Hindlimb muscle (tissue), 1 donor: ENCODE results near the gene SUPT3H. TPM values are rescaled to one million over a fixed set of nuclear protein-coding genes. Genes with fewer than 3 reads are reported as not detected.
"Not testable (repeated sequence)": the region's sequence is repeated elsewhere in the genome, so short reads cannot be mapped to it uniquely, and the experiment has no call there.

Experiments used
- DNase-seq: peaks from one replicate; pipeline ENCODE4 v3.0.0-alpha.2; 2013
- polyA plus RNA-seq: library from polyadenylated mRNA; unstranded; fragments of 120-200 nt; gene quantifications from one replicate; pipeline ENCODE4 v1.2.1, GENCODE V29; 2013; ENCODE audit not compliant: insufficient read length

Gene SUPT3H
- polyA plus RNA-seq, 1 donor, result 11.3 TPM

DNA sequence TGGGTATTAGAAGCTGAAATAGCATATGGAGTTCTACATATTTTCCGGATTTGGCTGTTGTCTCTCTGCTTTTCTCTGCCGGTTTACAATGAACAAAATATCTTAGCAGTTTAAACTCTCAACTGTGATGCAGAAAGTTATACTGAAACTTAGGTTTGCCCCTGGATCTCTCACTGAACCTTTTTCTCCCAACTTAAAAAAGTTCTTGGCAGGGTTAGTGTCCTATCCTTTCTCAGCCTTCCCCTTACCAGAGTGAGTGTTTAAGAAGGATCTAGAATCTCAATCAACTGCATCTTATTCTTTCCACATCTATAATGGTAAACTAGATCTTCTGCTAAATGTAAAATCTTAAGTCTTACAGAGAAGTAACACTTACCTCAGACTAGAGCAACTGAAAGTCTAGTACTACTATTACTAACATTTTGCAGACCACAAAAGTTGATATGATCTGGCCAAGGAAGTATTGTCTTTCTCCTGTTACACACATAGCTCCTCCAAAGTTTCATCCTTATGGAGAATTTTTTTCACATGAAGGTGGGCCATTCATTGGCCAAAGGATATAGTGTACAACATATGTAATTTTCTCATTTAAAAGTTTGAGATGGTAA is 441.9 kb downstream of the SUPT3H start:
- DNase-seq, result no peak

DNA sequence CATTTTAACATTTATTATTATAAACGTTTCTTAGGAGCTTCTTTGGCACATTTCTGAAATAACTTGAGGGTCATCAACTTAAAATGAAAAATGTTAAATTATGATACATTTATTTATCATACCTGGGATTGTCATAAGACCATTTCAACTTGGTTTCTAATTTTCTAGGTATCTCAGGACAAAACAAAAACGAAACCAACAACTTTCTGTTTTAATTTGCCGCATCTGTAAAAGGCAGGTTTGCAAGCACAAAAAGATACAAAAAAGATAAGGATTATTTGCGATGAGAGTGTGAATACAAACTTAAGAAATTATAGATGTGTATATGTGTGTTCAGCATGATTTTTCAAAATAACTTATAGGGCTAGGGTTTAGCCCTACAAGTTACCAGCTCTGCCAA is 444.6 kb downstream of the SUPT3H start:
- DNase-seq, result no peak

DNA sequence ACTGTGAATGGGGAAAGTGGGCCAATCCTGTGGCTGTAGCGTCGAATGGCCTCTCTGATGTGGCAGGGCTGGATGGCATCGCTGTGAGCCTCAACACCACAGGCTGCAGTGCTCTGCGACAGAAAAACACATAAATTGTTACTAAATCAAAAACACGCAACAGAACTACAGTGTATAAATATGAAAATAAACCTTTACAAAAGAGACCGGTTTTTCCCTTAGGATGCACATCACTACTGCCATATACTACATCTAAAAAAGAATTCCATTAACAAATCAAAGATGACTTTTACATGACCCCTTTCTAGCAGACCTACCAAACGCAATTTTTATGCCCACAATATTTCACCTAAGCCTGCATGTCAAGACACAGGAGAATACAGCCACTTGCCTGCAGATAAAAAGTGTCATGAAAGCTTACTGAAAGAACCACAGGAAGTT is 445.1 kb downstream of the SUPT3H start:
- no peak for DNase-seq

DNA sequence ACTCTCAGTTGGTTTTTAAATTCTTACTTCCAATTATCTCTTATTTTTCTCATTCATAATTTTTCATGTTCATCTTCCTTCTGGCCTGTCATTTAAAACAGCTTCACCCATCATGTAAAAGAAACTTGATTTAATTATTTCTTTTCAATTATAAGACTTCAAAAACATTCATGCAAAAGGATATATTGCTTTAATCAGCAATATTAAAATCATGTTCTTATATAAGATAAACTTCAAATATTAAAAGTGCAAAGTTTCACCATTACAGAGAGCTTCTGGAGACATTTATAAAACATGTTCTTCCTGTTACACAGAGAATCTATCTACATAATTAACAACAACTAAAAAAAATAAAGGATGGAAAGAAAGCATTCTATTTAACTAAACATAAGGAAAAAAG is 446.3 kb downstream of the SUPT3H start:
- DNase-seq, result no peak

DNA sequence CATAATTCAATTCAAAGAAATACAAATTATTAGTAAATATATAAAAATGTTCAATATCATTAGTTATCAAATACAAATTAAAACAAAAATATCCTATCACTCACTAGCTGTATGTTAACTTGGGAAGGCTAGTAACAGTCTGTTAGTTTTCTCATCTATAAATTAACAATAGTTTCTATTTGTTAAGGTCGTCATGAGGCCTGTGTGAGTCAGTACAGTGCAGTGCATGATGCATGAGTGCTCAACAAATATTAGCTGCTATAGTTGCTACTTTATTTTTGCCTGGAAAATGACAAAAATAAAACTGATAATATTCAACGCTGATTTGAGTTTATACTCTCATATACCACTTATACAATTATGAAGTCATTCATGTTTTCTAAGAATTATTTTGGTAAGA is 451.2 kb downstream of the SUPT3H start:
- no peak for DNase-seq

DNA sequence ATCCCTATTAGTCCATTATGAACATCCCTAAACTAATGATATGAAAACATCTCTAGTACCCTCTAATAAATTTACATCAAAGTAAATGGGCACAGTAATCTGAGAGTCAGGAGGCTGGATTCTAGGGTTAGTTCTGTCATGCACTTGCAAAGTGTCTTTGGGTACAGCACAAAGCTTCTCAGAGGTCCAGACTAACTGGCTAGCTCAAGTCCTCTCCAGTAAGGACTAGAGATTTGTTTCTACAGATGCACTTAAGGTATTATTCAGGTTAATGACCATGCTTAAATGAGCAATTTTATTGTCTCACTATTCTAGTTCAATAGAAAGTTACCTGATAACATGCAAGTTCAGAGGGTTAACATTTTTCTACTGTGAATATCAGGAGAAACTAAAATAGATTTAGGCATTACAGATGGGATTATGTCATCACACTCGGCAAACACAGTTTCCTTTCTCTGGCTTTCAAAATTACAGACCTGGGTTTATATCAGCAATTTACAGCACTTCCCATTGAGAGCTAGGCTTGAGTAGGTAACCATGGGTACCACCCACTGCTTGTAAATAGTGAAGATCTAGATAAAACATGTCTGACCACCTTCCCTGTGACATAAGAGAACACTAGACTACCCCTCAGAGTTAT is 452.5 kb downstream of the SUPT3H start:
- no peak for DNase-seq

DNA sequence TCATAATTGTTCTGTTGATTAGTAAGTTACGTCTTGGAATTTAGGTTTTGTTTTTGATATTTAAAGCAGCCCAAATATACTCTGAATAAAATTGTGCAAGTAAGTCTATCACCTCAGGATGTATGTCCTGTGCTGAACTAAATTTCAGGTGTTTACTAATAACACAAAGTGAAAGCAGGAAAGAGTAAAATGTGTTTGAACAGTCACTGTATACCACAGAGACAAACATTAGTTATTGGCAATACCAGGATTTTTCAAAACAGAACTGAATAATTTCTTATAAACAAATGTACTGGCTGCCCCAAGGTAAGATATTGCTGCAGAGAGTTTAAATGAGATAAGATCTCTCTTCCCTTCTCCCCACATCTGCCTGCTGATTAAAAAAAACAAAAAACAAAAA is 454.3 kb downstream of the SUPT3H start:
- DNase-seq, result no peak

DNA sequence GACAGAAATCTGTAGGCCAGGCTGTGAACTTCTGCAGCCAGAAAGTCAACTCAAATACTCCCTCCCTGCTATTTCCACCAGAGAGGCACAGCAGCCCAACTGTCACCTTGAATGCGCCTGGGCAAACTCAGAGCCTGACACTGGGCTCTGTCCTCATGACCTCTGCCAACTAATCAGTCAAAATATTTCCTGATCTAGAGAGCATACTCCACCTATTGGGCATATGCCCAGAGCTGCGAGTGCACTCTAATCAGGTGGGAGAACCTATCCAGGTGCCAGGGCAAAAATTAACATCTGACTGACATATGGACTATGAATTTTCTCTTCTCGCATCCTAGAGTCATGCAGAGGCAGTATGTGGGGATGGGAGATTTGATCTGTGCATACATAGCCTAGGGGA is 455.9 kb downstream of the SUPT3H start:
- no peak for DNase-seq

DNA sequence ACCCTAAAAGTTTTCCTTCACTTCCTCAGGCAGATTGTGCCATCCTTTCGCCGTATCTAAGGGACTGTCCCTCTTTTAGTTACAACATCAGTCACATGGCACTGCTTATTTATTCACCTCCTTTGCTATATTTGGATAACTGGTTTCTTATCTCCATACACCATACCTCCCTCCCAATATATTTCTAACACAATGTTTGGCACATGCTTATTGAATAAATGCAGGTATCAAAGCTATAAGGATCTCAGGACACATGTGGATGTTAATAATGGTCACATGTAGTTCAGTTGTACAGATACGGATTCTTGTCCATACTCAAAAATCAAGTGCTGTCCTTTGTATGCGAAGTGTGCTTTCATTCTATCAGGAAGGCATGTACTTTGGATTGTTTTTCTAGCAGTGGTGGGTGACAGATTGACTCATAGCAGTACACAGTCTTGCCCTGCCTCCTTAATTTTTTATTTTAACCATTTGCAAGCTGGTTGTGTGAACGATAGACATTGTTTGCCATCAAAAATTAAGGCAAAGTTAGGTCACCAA is 456.7 kb downstream of the SUPT3H start:
- DNase-seq, result no peak

DNA sequence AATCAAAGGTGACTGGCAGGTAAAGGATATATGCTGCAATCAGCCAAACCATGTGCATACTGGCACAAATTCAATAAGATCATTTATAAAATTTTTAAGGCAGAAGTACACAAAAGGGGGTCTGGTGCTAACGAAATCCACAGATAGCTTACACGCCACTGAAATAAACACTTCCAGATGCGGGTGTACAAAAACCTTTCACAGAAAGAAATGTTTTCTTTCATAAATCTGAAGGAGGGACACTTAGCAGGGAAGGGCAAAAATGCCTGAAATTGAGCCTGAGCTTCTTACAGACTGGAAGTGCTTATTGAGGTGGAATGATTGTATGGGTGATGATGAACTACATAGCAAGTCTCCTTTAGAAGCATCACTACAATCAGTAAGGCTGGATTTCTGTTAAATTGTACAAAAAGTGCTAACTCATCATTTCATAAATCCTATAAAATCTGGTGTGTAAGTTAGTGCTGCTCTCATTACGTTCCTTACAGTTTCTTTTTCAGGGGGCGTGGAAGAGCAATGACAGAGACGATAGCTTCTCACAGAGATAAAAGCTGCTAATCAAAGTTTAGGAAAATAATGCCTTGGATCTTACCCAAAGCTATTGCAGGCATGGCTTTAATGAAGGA is 458.9 kb downstream of the SUPT3H start:
- DNase-seq, result no peak

DNA sequence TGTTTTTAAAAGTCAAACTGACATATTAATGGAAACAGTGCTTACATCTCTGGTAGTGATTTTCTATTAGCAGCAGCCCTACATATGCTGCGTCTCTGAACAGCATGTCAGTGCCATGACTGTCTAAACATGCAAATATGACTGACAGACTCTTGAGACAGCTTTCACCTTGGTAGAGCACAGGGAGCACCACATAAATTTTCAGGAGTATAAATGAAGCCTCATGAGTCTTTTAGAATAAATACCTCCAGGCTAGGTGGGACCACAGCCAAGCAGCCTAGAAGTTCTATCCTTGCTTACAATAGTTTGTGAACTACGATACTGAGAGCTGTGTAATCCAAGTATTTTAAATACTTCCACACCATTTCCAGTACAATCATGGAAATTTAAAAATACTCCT is 460.3 kb downstream of the SUPT3H start:
- DNase-seq, result no peak

DNA sequence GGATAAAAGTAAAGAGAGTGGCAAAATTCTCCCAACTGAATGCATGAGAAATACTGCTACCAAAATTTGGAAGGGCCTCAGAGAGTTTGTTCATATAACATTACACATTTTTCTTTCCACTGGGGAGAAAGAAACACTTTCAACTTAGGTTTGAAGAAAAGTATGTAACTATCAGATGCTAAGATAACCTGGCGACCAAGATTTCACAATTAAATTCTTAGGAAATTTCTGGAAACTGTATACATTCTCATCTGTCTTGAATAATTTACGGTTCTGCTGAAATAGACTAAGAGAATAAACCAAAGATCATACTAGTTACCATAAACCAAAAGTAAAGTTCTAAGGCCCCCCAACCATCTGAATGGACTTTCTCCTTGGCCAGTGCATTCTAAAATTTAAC is 462.6 kb downstream of the SUPT3H start:
- no peak for DNase-seq

DNA sequence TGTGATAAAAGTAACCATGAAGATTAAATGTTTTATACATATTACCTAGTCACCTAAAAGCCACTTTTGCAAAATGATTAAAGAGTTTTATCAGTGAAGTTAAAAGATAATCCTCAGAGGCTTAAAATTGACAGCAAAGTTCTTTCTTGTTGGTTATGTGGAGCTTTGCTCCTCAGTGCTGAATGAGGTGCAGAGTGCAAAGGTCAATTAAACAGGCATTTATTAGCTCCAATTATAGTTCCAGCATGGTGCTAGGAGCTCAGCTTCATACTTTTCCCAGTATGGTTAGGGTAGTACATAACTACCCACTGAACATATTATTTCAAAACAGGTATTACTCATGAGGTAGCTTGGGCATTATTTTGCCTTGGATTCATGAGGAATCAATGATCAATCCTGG is 463.6 kb downstream of the SUPT3H start:
- DNase-seq, result no peak

DNA sequence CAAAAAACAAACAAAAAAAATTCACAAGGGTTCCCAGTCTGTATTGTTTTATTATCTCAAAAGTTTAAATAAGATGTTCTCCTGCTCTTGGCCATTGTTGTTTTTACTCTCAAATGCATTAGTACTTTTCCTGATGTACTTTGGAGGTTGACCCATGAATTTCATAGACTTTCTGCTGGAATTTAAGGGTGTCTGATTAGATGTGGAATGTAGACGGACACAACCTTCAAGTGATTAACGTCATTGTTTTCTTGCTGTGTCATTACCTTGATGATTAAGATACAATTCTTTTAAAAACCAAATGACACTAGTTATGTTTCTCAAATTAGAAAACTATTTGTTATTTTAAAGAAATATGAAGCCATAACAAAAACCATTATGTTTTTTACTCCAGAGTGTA is 471.0 kb downstream of the SUPT3H start:
- no peak for DNase-seq

DNA sequence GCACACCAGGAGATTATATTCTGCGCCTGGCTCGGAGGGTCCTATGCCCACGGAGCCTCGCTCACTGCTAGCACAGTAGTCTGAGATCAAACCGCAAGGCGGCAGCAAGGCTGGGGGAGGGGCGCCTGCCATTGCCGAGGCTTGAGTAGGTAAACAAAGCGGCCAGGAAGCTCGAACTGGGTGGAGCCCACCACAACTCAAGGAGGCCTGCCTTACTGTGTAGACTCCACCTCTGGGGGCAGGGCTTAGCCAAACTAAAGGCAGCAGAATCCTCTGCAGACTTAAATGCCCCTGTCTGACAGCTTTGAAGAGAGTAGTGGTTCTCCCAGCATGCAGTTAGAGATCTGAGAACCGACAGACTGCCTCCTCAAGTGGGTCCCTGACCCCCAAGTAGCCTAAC is 477.4 kb downstream of the SUPT3H start:
- DNase-seq, result not testable (repeated sequence)

DNA sequence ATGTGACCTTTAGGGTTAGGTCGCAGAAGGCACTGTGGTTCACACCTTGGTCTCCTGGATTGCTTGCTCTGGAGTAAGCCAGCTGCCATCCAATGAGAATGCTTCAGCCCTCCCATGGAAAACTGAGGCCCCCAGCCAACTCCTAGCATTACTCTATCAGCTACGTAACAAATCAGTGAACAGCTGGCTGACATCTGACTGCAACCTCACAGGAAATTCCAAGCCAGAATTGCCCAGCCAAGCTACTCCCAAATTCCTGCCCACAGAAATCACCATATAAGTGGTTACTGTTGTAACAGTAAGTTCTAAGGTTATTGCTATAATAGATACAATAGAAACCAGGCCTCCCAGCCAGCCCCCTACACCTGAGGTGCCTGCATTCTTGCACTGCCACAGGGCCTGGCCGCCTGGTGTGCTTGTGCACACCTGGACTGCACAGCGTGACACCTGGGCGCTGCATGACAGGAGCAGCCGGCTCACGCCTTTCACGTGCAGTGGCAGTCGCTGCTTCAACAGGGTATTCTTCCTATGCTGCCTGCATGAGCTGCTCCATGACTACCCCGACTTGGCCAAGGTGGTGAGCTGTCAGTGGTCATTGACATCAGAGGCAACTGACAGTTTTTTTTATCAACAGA is 479.3 kb downstream of the SUPT3H start:
- DNase-seq, result no peak

DNA sequence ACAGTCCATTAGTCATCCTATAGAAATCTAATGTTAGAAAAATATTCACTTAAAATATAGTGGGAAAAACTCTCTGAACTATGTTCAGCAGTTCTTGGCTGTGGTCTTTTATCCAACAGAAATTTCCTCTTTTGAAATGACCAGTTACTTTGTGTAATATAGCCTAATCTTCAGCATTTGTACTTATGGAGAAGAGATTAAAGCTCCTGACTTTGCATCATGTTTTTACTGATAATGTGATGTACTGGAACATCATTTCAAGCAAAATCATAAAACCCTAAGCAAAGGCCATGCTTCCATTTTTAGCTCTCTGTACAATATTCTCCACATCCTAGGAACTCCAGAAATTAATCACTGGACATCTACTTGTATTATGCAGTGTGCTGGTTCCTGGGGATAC is 480.4 kb downstream of the SUPT3H start:
- DNase-seq, result no peak

DNA sequence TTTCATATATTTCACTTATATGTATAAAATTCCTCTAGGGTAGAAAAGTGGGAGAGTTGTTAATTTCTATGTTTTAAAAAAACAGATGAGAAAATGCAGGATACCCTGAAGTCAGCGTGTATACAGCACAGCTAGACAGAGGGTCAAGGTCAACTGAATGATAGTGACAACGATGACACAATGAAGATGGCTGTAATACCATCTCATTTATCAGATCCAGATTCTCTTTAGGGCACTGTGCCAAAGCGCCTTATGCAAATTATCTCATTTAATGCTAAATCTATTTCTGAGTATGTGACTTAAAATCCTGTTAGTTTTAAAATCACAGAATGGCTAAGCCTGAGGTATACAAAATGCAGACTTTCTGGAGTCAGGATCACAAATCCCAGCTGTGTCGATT is 481.0 kb downstream of the SUPT3H start:
- no peak for DNase-seq

DNA sequence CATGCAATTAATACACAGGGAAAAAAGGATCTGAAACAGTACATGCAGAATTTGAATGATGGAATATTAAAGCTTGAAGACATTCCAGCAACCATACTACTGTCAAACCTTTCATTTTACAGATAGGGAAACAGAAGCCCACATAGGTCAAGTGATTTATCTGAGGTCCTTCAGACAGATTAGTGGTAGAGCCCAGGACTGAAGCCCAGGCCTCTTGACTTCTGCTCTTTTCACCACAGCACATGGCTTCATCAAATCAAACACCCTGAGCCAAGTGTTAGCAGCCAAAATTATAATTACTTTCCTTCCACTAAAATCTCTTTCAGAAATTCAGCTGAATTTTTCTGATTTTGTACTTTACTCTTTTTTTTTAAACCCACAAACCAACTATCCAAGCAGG is 485.2 kb downstream of the SUPT3H start:
- no peak for DNase-seq

DNA sequence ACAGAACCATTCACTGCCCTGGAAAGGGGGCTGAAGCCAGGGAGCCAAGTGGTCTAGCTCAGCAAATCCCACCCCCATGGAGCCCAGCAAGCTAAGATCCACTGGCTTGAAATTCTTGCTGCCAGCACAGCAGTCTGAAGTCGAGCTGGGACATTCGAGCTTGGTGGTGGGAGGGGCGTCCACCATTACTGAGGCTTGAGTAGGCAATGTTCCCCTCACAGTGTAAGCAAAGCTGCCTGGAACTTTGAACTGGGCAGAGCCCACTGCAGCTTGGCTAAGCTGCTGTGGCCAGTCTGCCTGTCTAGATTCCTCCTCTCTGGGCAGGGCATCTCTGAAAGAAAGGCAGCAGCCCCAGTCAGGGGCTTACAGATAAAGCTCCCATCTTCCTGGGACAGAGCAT is 498.7 kb downstream of the SUPT3H start:
- not testable (repeated sequence) for DNase-seq

DNA sequence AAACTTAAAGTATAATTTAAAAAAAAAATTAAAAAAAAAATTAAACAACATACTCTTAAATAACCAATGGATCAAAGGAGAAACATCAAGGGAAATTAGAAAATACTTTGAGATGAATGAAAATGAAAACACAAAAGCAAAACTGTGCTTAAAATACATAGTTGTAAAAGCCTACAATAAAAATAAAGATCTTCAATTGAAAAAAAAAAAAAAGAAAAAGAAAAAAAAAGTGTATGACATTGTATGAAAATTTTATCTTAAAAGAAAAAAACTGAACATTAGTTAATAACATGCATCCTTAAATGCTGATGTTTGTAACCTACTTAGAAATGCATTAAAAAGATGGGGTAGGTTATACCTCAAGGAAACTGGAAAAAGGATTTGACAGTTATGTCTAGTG is 501.1 kb downstream of the SUPT3H start:
- DNase-seq, result not testable (repeated sequence)

DNA sequence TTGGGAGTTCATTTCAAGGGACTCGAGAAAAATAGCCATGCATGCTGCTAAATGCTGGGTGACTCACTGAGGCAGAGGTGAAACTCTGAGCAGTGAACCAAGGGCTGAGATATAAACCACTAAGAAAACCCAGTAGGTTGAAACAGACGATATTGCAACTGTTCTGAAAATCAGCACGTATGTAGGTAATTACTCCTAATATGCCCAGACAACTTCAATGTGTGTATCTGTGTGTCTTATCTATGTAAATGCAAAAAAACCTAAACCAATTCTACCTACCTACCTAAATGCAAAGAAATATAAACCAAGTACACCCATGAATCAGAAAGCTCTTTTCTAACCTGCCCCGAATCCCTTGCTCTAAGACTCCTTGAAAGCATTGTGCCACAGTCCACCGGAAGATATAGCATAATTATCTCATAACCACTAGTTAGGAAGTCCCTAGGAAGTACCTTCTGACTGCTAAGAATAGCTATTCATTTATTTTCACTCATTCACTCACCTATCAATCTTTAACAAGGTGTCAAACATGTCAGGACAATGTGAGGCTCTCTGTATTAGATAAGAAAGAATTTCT is 508.3 kb downstream of the SUPT3H start:
- no peak for DNase-seq

DNA sequence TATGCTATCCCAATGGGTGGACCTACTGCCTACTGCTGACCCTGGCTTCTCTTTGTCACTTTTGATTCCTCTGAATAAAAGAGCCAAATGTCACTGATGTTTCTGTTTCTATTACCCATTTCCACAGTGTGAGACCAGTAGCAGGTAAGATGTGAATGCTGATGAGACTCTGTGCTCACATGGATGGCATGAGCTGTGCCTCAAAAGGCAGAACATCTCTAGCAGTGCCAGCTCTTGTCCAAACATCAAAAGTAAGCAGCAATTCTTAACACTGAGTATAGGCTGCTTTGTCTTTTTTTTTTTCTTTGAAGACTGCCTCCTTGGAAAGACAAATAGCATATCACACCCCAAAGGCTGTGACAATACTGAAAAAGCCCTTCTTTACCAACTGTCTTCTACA is 508.8 kb downstream of the SUPT3H start:
- DNase-seq, result no peak
